ENCODE measurements around the gene OR51I1.

OR51I1 gene, protein sequence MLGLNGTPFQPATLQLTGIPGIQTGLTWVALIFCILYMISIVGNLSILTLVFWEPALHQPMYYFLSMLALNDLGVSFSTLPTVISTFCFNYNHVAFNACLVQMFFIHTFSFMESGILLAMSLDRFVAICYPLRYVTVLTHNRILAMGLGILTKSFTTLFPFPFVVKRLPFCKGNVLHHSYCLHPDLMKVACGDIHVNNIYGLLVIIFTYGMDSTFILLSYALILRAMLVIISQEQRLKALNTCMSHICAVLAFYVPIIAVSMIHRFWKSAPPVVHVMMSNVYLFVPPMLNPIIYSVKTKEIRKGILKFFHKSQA

GRCh38 chr11:5441414-5441813, at the start of gene OR51I1:
Gene OR51I1, minus strand, starts transcription at chr11:5441514. Its CDS starts 0 bp downstream, at chr11:5441514.
- no peak within 1 kb of the TSS for H3K27ac ChIP-seq (ENCODE audit: poor library complexity, severe bottlenecking)
- no peak within 1 kb of the TSS for H3K4me3 ChIP-seq (ENCODE audit: severe bottlenecking)
- H3K36me3 ChIP-seq (ENCODE audit: low read depth): no peaks in the 10 kb centered on the region
- TF ChIP-seq, protein P1, sequence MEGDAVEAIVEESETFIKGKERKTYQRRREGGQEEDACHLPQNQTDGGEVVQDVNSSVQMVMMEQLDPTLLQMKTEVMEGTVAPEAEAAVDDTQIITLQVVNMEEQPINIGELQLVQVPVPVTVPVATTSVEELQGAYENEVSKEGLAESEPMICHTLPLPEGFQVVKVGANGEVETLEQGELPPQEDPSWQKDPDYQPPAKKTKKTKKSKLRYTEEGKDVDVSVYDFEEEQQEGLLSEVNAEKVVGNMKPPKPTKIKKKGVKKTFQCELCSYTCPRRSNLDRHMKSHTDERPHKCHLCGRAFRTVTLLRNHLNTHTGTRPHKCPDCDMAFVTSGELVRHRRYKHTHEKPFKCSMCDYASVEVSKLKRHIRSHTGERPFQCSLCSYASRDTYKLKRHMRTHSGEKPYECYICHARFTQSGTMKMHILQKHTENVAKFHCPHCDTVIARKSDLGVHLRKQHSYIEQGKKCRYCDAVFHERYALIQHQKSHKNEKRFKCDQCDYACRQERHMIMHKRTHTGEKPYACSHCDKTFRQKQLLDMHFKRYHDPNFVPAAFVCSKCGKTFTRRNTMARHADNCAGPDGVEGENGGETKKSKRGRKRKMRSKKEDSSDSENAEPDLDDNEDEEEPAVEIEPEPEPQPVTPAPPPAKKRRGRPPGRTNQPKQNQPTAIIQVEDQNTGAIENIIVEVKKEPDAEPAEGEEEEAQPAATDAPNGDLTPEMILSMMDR (IDR thresholded peaks at IDR 0.05; ENCODE audit: poor library complexity, severe bottlenecking): no peak
- DNase-seq (ENCODE audit: low spot score) (no peak), ATAC-seq (ENCODE audit: low read depth) (no peak)
- H3K4me1 ChIP-seq (ENCODE audit: insufficient read depth, poor library complexity, severe bottlenecking): no peaks in the 10 kb centered on the region
- H3K9me3 ChIP-seq (ENCODE audit: severe bottlenecking): no peaks in the 10 kb centered on the region
- peaks cover 2% of the 10 kb centered on the region for H3K27me3 ChIP-seq (ENCODE audit: insufficient read depth, poor library complexity, severe bottlenecking)

- H3K36me3 ChIP-seq (ENCODE audit: low read depth): no peaks in the 10 kb centered on the region
- ATAC-seq (ENCODE audit: low read depth) (no peak), DNase-seq (ENCODE audit: low spot score) (no peak)
- H3K4me1 ChIP-seq (ENCODE audit: insufficient read depth, poor library complexity, severe bottlenecking): no peaks in the 10 kb centered on the region
- H3K4me3 ChIP-seq (ENCODE audit: severe bottlenecking): no peak overlapping the region
- H3K9me3 ChIP-seq (ENCODE audit: severe bottlenecking): no peaks in the 10 kb centered on the region
- H3K27ac ChIP-seq (ENCODE audit: poor library complexity, severe bottlenecking): no peak overlapping the region
- TF ChIP-seq, protein P1 (IDR thresholded peaks at IDR 0.05; ENCODE audit: poor library complexity, severe bottlenecking): no peak
- no peaks in the 10 kb centered on the region for H3K27me3 ChIP-seq (ENCODE audit: insufficient read depth, poor library complexity, severe bottlenecking)
Measured at GRCh38 chr11:5489576-5490357, 48.5 kb upstream of the OR51I1 start.

- TF ChIP-seq, protein P1 (IDR thresholded peaks at IDR 0.05; ENCODE audit: poor library complexity, severe bottlenecking): no peak
- ATAC-seq (ENCODE audit: low read depth) (no peak), DNase-seq (ENCODE audit: low spot score) (no peak)
- Histone ChIP-seq H3K36me3 (ENCODE audit: low read depth) (no peaks in the 10 kb centered on the region), H3K27ac (ENCODE audit: poor library complexity, severe bottlenecking) (no peak overlapping the region), H3K4me1 (ENCODE audit: insufficient read depth, poor library complexity, severe bottlenecking) (no peaks in the 10 kb centered on the region), H3K9me3 (ENCODE audit: severe bottlenecking) (no peaks in the 10 kb centered on the region), H3K27me3 (ENCODE audit: insufficient read depth, poor library complexity, severe bottlenecking) (no peaks in the 10 kb centered on the region), H3K4me3 (ENCODE audit: severe bottlenecking) (no peak overlapping the region)
Measured at GRCh38 chr11:5488798-5489399, 47.6 kb upstream of the OR51I1 start.

- no peaks in the 10 kb centered on the region for H3K36me3 ChIP-seq (ENCODE audit: low read depth)
- no peaks in the 10 kb centered on the region for H3K4me1 ChIP-seq (ENCODE audit: insufficient read depth, poor library complexity, severe bottlenecking)
- no peak within 1 kb of the TSS for H3K4me3 ChIP-seq (ENCODE audit: severe bottlenecking)
- no peaks in the 10 kb centered on the region for H3K27me3 ChIP-seq (ENCODE audit: insufficient read depth, poor library complexity, severe bottlenecking)
- no peak within 1 kb of the TSS for H3K27ac ChIP-seq (ENCODE audit: poor library complexity, severe bottlenecking)
- H3K9me3 ChIP-seq (ENCODE audit: severe bottlenecking): no peaks in the 10 kb centered on the region
- DNase-seq (ENCODE audit: low spot score): no peak
- TF ChIP-seq, protein P1 (IDR thresholded peaks at IDR 0.05; ENCODE audit: poor library complexity, severe bottlenecking): no peak
- no peak for ATAC-seq (ENCODE audit: low read depth)
Measured at GRCh38 chr11:5488385-5488784, 47.1 kb upstream of the OR51I1 start, which contains the start of gene OR52D1. Gene OR52D1, plus strand, starts transcription at chr11:5488685. Its CDS starts 22 bp downstream, at chr11:5488707.
